ENCODE results near the gene STARD3NL.

STARD3NL gene

GRCh38 chr7:38185395-38186307 lies 7.6 kb downstream of the STARD3NL start:
- DNase-seq: no peak

DNA sequence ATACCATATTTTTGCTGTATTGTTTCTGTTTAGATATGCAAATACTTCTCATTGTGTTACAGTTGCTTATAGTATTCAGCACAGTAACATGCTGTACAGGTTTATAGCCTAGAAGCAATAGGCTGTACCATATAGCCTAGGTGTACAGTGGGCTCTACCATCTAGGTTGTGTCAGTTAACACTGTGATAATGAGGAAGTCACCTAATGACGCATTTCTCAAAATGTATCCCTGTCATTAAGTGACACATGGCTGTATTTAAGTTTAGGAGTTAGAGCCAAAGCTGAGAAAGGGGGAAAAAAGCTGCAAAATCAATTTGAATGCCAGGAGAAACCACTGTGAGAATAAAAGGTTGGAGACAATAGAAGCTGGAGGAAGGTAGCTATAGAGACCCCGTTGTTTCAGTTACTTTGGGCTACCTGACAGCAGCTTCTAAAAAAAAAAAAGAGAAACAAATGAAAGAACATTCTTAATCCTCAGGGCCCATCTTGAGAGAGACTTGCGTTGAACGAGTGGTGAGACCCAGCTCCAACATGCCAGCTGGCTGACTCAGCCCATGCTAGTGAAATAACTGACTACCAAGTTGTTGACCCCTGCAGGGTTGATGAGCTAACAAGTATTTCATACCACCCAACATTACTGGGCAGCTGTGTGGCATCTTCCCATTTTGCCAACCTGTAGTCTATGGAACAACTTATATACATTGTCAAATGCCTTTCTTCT lies 8.7 kb downstream of the STARD3NL start:
- DNase-seq: no peak

GRCh38 chr7:38187794-38188440 lies 9.9 kb downstream of the STARD3NL start:
- no peak for DNase-seq

DNA sequence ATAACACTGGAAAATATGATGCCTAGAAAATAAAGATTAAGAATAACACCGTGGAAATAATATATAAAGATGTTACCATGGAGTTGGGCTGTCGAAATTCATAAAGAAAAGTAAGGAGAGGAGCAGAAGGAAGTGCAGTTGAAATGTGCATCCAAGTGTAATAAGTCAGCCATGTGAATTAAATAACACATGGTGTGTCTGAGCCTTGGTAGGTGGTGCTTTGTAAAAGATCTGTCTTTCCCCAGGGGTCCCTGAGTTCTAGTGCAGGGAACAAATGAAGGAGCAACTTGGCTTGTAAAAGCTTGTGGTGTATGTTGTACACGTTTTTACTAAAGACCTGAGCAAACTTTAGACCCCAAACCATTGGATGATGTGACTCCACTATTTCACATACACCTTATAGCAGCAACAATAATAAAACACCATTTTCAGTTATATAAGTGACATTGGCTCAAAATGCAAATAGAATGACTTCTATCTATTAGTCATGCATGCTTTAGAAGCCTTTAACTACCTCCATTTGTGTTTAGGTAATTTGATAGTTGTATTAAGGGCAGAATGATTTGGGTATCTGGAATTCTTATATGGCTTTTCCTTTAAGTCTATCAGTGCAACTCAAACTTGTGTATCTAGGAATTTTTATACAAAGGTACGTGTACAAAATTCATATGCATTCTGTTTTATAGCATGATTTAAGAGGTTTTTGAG lies 11.3 kb downstream of the STARD3NL start:
- no peak for DNase-seq

GRCh38 chr7:38190011-38190410 lies 12.0 kb downstream of the STARD3NL start:
- DNase-seq: no peak

DNA sequence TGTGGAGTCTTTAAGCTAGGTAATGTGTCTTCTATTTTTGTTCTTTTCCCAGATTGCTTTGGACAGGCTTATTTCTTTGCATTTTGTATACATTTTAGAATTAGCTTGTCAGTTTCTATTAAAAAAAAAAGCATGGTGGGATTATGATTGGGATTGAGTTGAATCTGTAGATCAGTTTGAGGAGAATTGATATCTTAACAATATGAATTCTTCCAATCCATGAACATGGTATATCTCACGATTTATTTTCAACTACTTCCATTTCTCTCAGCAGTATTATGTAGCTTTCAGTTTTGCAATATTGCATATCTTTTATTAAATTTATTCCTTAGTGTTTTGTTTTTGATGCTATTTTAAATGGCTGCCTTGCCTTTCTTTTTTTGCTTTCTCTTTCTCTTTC lies 13.7 kb downstream of the STARD3NL start:
- DNase-seq: no peak

DNA sequence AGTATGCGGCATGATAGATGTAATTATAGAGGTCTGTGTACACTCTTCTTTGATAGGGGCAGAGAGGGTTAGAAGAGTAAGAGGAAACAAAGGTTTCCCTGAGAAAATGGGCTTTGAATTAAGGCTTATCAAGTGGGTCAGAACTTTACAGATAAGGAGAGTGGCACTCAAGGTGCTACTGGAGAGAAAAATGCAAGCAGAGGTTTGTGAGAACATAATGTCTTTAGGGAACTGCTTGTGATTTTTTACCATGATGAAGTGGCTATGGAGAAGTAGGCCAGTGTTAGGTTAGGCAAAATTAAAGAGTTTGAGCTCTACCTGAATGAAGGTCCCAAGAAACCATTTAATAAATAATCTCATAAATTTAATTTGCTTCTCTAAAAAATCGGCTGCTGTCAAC lies 14.3 kb downstream of the STARD3NL start:
- DNase-seq: no peak

- DNase-seq: no peak
Observed at GRCh38 chr7:38195804-38196595, 18.0 kb downstream of the STARD3NL start.

DNA sequence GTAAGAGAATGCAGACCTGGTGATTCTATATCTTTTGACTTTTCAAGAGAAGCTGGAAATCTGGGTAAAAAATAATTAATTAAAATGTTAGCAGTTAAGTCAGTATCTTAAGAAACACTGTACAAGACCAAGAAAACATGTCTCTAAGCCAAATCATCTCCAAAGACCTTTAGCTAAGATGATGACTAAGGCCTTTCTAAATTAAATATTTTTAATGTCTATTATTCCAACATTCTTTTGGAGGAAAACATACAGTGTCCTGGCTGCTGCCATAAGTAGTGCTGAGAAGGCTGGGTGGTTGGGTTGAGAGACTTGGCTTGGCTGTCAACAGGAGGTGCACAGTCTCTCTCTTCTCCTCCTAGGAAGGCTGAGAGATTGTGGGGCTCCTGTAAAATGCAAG lies 20.3 kb downstream of the STARD3NL start:
- no peak for DNase-seq

- no peak for DNase-seq
Observed at GRCh38 chr7:38199154-38199553, 21.1 kb downstream of the STARD3NL start.

GRCh38 chr7:38199782-38200181 lies 21.7 kb downstream of the STARD3NL start:
- DNase-seq: no peak

DNA sequence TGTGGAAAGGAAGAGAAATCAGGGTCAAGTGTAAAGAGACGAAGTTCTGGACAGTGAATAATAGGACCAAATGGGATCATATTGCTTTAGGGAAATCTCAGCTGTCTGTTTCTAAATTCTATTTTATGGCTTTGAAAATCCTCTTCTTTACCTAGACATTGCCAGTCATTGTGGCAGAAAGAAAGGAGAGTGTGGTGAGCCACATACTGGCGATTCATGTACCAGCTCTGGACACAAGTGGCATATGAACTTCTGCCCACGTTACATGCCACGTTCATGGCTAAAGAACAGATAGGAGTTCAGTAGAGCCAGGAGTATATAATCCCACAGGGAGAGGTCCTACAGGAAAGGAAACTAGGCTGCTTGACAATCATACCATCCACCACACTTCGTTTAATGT lies 28.0 kb downstream of the STARD3NL start:
- DNase-seq: no peak

DNA sequence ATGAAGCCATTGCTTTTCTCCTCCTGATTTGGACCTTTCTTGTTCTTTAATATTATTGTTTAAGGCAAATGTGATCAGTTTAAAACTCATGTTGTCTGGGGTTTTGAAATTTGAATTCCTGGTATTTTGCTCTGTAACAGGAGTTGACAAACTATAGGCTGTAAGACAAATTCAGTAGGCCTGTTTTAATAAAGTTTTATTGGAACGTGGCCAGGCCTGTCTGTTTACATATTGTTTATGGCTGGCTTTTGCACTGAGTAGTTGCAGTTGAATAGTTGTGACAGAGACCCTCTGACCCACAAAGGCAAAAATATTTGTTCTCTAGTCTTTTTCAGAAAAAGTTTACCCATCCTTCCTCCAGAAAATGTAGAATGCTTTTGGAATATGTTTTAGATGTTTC lies 29.8 kb downstream of the STARD3NL start:
- no peak for DNase-seq

DNA sequence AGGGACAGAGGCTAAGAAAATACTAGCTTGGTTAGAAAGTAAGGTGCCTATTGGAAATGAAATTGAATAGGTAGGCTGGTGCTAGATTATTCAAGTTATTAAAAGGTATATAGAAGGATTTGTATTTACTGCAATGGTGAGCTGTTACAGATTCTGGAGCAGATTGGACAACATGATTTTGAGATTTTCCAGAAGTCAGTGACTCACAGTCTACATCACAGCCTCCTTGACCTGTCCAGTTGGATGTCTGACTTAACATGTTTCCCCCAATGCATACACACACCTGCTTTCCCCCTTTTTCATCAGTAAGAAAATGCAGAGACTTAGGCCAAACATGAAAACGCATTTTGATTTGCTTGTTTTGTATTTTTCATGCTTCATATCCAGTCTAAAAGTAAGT lies 33.4 kb downstream of the STARD3NL start:
- no peak for DNase-seq

- no peak for DNase-seq
Observed at GRCh38 chr7:38211940-38212339, 33.9 kb downstream of the STARD3NL start.

DNA sequence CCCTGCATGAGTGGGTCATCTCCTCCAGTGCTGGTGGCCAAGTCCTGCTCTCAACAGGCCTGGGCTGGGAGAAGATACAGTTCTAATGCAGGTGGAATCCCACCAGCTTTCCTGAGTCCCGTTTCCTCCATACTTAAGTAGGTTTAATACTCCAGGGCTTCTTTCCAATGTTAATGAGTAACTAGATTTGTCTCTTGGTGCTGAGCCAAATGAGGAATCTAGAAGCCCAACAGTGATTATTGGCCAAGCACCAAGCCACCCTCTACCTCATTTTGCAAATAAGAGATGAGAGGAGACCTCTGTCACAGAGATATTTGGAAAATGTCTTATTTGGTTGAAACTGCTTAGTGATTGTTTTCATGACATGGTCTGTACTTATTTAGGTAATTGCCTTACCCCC lies 37.1 kb downstream of the STARD3NL start:
- no peak for DNase-seq

- peak; percentile 84 for DNase-seq
Observed at GRCh38 chr7:38215735-38216670, 38.0 kb downstream of the STARD3NL start.

GRCh38 chr7:38217672-38218071 lies 39.6 kb downstream of the STARD3NL start:
- DNase-seq: no peak

- no peak for DNase-seq
Observed at GRCh38 chr7:38220452-38220851, 42.4 kb downstream of the STARD3NL start.

DNA sequence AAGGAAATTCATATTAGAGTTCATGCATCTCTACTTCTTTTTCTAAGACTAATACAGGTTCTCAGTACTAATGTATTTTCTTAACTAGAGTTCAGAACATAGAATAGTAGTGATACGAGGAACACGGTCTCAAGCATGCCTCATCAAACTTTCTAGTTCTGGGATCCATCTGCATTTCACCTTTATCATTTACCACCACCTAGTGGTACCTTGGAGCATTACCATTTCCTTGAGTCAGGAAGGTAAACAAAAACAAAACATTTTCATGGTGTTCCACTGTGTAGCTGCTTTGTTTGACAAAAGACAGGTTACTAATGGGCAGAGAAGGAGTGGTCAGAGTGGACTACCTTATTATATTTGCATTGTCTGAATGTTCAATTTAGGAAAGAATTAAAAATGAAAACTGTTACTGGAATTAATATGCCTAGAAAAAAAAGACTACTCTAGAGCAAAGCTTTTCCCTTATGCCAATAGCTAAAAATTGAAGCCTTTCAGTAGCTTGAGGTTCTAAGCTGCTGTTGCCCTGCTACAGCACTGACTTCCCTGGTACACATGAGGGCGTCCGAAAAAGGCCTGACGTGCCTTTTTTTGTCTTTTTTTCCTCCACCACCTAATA lies 44.5 kb downstream of the STARD3NL start:
- no peak for DNase-seq

- DNase-seq: no peak
Observed at GRCh38 chr7:38223306-38223705, 45.3 kb downstream of the STARD3NL start.
